Epithelial cell of proximal tubule (primary cell): ENCODE measurements around the gene URM1. TPM values are rescaled to one million over a fixed set of nuclear protein-coding genes. Genes with fewer than 3 reads are reported as not detected.

Experiments
- DNase-seq: peaks from one replicate; pipeline ENCODE4 v3.0.0-alpha.2; 2011; ENCODE audit warnings: low read depth
- H3K4me3 ChIP-seq: 2 replicates; pipeline ENCODE4 v1.5.1; 2011; ENCODE audit warnings: low read depth, mild to moderate bottlenecking, low read length
- total RNA-seq: library from RNA; depleted of rRNA; stranded (reverse); fragments of >200 nt; gene quantifications from 2 replicates; pipeline ENCODE4 v1.2.3, GENCODE V29; 2015
- TF ChIP-seq, protein P1 (sequence below): conservative IDR thresholded peaks from 2 replicates; pipeline ENCODE4 v1.5.1; 2012; ENCODE audit warnings: low read depth, mild to moderate bottlenecking, low read length

The URM1 gene
- 39.4 and 52.1 TPM in 2 replicates for total RNA-seq

DNA sequence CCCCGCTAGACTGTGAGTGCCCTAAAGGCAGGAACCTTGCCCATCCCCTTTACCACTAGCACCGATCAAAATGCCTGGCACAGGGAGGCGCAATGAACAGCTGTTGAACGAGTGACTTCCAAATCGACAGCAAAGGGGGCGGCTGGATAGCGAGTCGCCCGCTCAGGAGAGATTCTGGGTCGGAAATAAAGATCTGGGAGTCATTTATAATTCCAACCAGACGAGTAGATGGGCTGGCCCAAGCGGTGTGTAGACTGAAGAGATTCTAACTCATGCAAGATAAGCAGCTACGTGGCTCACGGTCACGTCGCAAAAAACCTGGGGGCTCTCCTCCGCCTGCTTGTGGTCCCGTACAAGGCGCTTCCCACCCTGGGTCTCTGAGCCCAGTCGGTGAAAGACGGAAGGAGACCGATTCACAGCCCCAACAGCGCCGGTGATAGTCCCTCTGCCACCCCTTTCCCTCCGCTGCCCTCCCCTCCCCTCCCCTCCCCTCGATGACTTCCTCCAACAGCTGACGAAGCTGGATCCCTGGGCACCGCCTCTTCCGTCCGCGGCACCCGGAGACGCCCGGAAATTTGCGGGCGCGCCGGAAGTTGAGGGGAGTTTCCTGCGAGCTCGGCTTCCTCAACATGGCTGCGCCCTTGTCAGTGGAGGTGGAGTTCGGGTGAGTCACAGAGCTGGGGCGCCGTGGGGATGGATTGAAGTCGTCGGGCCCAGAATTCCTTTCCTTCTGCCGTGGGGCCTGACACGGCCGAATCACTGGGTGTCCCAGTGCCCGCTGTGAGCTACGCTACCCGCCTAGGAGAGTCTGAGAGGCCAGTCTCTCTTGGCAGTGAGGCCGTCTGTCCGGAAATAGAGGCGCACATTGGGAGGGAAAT is at the start of gene URM1:
TSS of gene URM1 (plus strand) at position 623 of the 878 bp plus-strand sequence. CDS start at position 630, 7 bp downstream.
- no peak for DNase-seq
- peak within 1 kb of the TSS; percentile 93 for H3K4me3 ChIP-seq
- TF ChIP-seq, protein P1, sequence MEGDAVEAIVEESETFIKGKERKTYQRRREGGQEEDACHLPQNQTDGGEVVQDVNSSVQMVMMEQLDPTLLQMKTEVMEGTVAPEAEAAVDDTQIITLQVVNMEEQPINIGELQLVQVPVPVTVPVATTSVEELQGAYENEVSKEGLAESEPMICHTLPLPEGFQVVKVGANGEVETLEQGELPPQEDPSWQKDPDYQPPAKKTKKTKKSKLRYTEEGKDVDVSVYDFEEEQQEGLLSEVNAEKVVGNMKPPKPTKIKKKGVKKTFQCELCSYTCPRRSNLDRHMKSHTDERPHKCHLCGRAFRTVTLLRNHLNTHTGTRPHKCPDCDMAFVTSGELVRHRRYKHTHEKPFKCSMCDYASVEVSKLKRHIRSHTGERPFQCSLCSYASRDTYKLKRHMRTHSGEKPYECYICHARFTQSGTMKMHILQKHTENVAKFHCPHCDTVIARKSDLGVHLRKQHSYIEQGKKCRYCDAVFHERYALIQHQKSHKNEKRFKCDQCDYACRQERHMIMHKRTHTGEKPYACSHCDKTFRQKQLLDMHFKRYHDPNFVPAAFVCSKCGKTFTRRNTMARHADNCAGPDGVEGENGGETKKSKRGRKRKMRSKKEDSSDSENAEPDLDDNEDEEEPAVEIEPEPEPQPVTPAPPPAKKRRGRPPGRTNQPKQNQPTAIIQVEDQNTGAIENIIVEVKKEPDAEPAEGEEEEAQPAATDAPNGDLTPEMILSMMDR, result peak; percentile 28

DNA sequence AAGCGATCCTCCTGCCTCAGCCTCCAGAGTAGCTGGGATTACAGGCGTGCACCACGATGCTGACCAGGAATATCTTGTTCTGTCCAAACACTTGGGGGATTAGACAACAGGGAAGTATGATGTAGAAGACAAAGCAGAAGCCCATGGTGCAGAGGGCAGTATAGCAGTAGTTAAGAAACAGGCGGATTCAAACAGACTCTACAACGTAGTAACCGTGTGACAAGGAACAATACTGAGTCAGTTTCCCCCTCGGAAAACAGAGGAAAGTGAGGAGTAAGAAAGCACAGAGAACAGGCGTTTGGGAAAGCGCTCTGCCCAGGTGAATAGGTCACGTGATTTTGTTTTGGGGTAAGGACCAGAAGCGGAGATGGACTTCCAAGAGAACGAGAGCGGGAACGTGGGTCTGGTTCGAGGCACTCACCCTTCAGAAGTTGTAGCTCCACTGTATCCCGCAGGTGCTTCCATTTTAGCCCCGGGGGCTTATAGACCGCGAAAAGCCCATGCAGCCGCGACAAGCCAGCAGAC is 49.2 kb upstream of the URM1 start:
- TF ChIP-seq, protein P1, result no peak
- H3K4me3 ChIP-seq, result peak overlapping the region; percentile 100
- no peak for DNase-seq

DNA sequence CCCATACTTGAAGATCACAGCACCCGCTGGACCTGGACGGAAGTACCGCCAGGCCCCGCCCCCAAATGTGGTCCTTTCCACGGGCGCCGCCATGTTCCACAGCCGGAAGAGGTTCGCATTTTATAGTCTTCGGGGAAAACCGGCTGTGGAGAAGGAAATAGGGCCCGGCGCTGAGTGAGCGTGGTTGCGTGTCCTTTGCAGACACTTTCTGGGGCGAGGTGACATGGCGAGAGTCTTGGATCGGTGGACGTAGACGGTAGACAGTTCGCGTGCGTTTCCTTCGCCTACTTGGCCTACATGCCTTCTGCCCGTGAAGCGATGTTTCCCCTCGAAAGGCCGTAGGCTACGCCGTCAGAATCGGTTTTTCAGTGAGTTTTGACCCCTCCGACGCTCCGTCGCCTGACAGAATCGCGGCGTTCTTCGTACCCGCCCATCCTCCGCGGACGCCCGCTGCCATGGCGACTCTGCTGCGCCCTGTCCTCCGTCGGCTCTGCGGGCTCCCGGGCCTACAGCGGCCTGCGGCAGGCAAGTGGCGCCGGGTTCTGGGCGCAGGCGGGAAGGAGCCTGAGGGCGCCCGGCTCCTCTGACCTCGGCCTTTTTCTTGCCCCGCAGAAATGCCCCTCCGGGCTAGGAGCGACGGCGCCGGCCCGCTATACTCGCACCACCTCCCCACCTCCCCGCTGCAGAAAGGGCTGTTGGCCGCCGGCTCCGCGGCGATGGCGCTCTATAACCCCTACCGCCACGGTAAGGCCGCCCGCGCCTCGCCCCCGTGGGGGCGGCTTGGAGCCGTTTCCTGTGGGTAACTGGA is 48.6 kb upstream of the URM1 start, which contains the start of the genes COQ4 and TRUB2:
TSS of gene COQ4 (plus strand) at position 436 of the 808 bp plus-strand sequence. CDS start at position 456, 20 bp downstream.
TSS of gene TRUB2 (minus strand) at position 44 of the 808 bp plus-strand sequence. CDS start at position 5, 39 bp downstream.
- TF ChIP-seq, protein P1, result no peak
- DNase-seq, result peak; percentile 71
- peak within 1 kb of the TSS; percentile 100 for H3K4me3 ChIP-seq

DNA sequence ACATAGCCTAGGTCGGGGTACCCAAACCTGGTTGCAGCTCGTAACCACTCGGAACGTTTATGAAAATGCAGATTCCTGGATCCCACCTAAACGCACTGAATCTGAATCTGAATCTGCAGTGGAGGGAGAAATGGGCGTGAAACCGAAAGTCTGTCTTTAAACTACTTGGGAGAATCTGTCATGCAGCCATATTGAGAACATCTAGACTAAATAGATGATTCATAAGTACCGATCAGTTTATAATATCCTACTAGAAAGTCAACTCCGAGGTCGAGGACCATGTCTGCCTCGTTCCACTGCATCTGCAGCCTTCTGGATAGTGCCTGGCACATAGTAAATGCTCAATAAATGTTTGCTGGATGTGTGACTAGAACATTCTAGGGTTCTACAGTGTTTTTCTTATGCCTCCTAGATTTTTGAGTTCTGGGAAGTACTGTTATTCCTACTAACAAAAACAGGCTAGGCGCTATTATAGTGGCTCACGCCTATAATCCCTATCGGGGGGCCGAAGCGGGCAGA is 47.9 kb upstream of the URM1 start:
- H3K4me3 ChIP-seq, result peak overlapping the region; percentile 100
- no peak for DNase-seq
- TF ChIP-seq, protein P1, result no peak

DNA sequence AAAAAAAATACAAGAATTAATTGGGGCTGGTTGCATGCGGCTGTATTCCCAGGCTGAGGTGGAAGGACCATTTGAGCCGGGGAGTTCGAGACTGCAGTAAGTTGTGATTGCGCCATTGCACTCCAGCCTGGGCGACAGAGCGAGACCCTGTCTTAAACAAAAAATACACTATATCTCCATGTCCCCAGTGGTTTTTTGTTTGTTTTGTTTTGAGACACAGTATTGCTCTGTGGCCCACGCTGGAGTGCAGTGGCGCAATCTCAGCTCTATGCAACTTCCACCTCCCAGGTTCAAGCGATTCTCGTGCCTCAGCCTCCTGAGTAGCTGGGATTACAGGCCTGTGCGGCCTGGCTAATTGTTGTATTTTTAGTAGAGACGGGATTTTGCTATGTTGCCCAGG is 47.4 kb upstream of the URM1 start:
- TF ChIP-seq, protein P1, result no peak
- DNase-seq, result no peak
- H3K4me3 ChIP-seq, result peak overlapping the region; percentile 100

DNA sequence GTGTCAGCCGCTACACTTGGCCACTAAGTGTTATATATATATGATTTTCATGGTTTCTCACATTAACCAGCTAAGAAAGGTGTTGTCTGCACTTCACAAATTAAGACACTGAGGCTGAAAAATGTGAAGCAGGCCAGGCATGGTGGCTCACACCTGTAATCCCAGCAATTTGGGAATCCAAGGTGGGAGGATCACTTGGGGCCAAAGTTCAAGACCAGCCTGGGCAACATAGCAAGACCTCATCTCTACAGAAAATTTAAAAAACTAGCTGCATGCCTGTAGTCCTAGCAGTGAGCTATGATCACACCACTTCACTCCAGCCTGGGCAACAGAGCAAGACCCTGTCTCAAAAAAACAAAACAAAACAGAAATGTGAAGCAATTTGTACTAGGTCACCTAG is 46.8 kb upstream of the URM1 start:
- no peak overlapping the region for H3K4me3 ChIP-seq
- DNase-seq, result no peak
- TF ChIP-seq, protein P1, result no peak
